T-helper 2 cell treated with Interferon-gamma antibody and Interleukin-4, amounts not matched to agents 100 ng/mL and 5 ng/mL, for 36 hours (primary cell): ENCODE results near the gene GUCA2A. TPM values are rescaled to one million over a fixed set of nuclear protein-coding genes. Genes with fewer than 3 reads are reported as not detected.

ENCODE experiments used
- intact Hi-C: fragments of 100-400 bp; cut with micrococcal nuclease; formaldehyde crosslinking; loops from one replicate; pipeline ENCODE4 v1.15.1; 2023
- total RNA-seq: library from RNA; stranded (reverse); gene quantifications from 2 replicates; pipeline ENCODE4 v1.2.3, GENCODE V29; 2022

GUCA2A gene
- total RNA-seq, 1 donor from 2014 or later: not detected

- intact Hi-C loops: no loop called here
These were observed 6.9 kb downstream of the GUCA2A start for GRCh38 chr1:42157667-42158066.

GRCh38 chr1:42155362-42155761 lies 9.2 kb downstream of the GUCA2A start:
- intact Hi-C loops: no loop called here

DNA sequence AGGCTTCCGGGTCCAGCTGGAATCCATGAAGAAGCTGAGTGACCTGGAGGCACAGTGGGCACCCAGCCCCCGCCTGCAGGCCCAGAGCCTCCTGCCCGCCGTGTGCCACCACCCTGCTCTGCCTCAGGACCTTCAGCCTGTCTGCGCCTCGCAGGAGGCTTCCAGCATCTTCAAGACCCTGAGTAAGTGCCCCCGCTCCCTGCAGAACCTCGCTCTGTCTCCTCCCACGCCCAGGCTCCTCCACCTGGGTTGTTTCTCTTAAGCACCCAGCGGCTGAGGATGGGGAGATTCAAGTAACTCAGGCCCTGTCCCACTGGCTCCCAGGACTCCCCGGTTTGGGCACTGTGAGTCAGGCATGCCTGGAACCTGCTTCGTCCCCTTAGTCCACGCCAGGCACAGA lies 9.9 kb downstream of the GUCA2A start:
- intact Hi-C loops: no loop called here

DNA sequence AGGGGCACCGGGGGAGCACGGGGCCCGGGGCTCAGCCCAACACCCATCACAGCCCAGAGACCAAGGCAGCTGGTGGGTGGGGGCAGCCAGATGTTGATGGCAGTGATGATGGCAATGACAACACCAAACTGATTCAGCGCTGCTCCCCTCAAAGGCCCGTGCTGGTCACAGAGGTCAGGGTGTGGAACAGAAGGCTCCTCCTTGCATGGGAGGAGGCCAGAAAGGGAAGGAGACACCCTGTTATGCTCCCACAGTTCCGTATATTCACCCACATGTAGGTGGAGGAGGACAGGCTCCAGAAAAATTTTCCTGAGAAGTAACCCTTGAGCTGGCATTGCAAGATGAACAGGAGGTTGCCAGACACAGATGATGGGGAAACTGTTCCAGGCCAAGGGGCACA lies 10.9 kb downstream of the GUCA2A start:
- intact Hi-C loops: no loop called here

DNA sequence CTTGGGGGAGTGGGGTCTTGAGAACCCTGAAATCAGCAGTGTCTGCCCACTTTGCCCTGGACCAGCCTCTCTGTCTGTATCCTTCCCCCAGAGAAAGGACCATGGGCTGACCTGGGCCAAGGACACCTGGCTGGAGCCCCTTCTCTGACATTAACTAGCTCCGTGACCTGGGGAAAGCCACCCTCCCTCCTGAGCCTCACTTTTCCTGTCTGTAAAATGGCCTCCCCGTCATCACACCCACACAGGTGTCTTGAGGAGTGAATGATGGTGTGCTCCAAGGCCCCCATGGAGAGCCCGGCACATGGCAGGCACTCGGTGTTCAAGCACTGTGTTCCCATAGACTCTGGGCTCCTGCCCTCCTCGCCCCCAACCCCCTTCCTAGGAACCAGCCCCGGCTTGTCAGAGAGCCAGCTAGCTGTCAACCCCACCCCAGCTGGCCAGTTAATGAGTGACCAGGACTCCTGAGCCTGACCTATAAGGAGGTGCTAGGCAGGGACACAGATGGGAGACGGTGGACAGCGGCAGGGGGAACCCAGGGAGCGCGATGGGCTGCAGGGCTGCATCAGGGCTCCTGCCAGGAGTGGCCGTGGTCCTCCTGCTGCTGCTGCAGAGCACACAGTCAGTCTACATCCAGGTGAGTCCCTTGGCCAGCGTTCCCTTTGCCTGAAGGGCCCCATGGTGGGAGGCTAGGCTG lies 11.5 kb downstream of the GUCA2A start, which contains the start of gene GUCA2B:
TSS of gene GUCA2B (plus strand) at position 504 of the 694 bp plus-strand sequence. CDS start at position 545, 41 bp downstream.
- intact Hi-C loops: no loop called here

DNA sequence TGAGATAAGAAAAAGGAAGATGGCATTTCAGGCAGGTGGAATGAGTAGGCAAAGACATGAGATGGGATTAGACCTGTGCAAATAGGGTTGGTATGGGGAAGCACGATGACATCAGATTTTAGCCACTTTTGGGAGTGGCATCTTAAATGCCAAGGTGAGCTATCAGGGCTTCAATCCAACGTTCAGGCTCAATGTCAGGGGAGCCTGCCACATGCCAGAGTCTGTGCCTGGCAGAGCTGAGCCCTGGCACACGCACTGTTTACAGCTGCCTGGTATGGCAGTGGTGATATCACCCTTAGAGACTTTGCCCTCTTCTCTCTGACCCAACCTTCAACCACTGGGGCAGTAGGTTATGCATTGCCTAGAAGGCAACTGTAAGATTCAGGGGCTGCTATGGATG lies 12.4 kb downstream of the GUCA2A start:
- intact Hi-C loops: no loop called here

- intact Hi-C loops: no loop called here
These were observed 13.9 kb downstream of the GUCA2A start for GRCh38 chr1:42150651-42151050.

GRCh38 chr1:42148166-42148565 lies 16.4 kb downstream of the GUCA2A start:
- intact Hi-C loops: no loop called here

GRCh38 chr1:42146626-42147320 lies 17.8 kb downstream of the GUCA2A start:
- intact Hi-C loops: no loop called here

DNA sequence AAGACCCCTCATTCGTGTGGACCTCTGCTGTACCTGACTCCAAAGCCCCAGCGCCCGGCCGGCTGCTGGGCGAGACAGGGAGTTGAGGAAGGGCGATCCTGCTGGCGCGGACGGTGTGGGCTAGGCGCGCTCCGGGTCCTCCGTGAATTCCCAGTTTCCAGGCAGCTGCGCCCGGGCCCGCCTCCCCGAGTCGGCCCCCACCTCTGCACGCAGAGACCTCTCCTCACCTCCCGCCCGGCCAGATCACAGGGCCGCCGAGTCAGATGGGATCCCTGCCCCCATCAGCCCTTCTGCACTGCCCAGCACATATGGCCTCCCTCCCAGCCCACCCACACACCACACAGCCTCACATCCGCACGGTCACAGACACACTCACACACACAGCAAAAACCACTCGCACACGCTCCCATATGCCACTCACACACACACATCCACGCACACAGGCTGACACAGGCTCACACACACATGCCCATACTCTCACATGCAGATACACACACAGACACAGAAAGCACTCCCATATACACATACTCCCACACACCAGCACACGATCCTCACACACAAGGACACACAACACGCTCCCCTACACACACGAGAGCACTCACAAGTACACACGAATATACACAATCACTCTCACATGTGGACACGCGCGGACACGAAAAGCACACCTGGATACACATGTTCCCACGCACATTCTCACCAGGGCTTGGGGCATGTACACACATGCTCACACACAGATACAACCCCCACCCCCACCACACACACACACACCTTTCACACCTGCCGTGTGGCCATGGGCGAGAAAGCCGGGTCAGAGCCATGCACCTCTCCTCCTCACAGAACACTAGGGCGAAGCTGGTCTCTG lies 18.6 kb downstream of the GUCA2A start:
- intact Hi-C loops: no loop called here

- intact Hi-C loops: no loop called here
These were observed 19.2 kb downstream of the GUCA2A start for GRCh38 chr1:42145389-42145716.

GRCh38 chr1:42144711-42145388 lies 19.7 kb downstream of the GUCA2A start:
- intact Hi-C loops: no loop called here

DNA sequence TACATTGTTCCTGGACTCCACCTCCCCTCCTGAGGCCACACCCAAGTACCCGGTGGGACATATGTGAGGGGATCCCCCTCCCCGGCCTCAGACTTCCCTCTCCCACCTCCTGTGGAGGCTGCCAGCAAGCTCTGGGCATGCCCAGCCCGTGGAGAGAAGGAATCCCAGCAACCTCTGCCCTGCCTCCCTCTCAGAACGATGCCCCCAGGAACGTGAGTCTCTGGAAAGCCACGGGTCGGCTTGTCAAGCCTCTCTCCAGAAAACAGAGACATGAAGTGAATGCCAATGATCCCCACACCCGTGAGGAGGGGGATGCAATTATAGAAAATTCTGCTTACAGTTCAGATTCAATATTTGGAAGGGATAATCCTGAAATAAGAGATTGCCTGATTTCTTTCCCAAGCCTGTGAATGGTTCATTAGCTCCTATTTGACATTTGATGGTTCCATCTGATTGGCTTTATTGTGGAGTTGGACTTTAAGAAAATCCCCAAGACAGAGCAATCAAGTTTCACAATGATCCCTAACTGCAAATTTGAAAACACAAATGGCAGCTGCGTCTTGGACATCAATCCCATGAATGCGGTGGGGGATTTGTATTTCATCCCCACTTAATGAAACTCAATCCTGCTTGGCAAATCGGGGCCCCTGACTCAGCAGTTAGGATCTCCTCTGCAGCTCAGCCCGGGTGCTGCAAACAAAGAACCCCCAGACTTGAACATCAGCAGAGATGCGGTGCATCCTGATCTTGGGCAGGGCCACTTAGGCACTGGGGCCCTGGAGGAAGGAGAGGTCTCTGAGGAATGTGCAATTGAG lies 20.4 kb downstream of the GUCA2A start:
- intact Hi-C loops: no loop called here

DNA sequence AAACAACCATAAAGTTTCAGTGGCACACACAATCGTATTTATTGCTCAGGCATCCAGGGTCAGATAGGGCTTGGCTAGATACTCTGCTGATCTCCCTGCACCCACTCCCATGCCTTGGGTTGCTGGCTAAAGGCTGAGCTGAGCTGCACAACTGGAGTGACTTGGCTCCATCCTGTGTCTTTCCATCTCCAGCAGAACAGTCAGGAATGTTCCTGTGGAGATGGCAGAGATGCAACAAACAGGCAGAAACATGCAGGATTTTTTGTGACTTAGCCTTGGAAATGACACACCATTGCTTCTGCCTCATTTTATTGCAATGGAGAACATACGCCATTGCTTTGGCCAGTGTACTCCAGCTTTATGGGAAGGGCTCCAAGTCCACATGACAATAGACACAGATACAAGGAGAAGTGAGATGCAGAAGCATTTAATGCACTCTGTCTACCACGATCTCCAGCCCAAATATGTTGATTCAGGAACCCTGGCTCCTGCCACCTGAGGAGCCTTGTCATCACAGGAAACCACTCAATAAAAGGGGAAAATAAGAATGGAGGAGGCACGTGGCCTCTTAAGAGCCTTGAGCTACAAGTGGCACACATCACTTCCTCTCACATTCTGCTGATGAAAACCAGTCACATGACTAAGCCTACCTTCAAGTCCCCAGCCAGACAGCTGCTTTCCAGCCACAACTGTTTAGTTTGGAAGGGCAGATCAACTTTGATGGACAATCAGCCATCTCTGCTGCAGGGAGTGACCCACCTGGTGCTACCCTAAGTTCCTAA lies 21.5 kb downstream of the GUCA2A start:
- intact Hi-C loops: no loop called here

DNA sequence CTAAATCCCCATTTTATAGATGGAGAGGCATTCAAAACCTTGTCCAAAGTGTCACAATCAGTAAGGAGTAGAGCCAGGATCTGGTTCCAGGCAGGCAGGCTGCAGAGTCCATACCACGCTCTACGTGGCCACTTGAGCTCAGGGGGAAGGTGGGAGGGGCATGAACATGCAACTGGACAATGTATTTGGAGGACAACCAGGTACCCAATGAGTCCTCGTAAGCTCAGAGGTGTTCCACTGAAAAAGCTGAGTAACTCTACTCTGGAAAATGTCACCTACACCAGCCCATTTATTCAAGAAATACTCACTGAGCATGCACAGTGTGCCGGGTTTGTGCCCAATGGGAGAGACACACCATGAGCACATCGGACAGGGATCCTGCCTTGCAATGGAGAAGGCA lies 22.6 kb downstream of the GUCA2A start:
- intact Hi-C loops: no loop called here

- intact Hi-C loops: no loop called here
These were observed 24.4 kb downstream of the GUCA2A start for GRCh38 chr1:42140191-42140590.

- intact Hi-C loops: no loop called here
These were observed 25.1 kb downstream of the GUCA2A start for GRCh38 chr1:42139444-42139843.

- intact Hi-C loops: no loop called here
These were observed 26.0 kb downstream of the GUCA2A start for GRCh38 chr1:42138586-42138985.

DNA sequence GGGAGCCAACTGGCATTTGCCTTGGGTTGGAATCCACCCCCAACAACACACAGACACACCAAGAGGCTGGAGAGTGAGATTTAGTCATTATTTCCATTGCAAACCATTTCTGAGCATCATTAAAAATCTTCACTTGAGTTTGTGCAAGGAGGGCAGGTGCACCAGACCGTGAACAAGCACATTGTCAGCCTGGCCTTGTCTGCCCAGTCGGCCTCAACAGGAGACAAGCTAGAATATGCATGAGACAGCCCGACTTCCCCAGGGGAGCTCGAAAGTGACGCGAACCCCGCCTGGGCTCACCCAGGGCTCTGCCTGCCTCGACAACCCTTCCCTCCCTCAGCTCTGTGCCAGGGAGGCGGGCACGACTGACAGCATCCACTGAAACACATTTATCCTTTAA lies 26.8 kb downstream of the GUCA2A start:
- intact Hi-C loops: no loop called here

- intact Hi-C loops: no loop called here
These were observed 28.1 kb downstream of the GUCA2A start for GRCh38 chr1:42136466-42136865.
